K562 (cell line): ENCODE data around the gene MARK3.

Source experiments
- MAX ChIP-seq: sonication (generic); formaldehyde crosslinking; IDR thresholded peaks from 2 replicates; pipeline ENCODE4 v1.9.0; 2022; ENCODE audit warnings: mild to moderate bottlenecking, missing genetic modification reagents
- NONO ChIP-seq, 2 experiments: fragments of 200-400 bp in 1 of 2; fragments of 450-650 bp in 1 of 2; formaldehyde crosslinking in 1 of 2; IDR thresholded peaks; 2 replicates each; pipeline ENCODE4 v1.6.1; 2017; ENCODE audit warnings: low read depth in 2 of 2, mild to moderate bottlenecking in 2 of 2, moderate library complexity in 2 of 2, low read length in 1 of 2
- TBL1XR1 ChIP-seq, 2 experiments: IDR thresholded peaks; 2 replicates each; pipeline ENCODE4 v1.6.1; 2012; ENCODE audit warnings: improper control_type of control experiment in 2 of 2, low read length in 2 of 2, mild to moderate bottlenecking in 1 of 2
- ZNF41 ChIP-seq: fragments of 250-450 bp; sonication (Bioruptor Pico); conservative IDR thresholded peaks from 2 replicates; pipeline ENCODE4 v1.4.0; 2020; ENCODE audit warnings: mild to moderate bottlenecking
- ZNF668 ChIP-seq: fragments of 250-450 bp; sonication (Bioruptor Pico); IDR thresholded peaks from 2 replicates; pipeline ENCODE4 v1.8.0; 2022; ENCODE audit warnings: mild to moderate bottlenecking, inconsistent platforms
- ZNF780A ChIP-seq: fragments of 250-450 bp; sonication (Bioruptor Pico); IDR thresholded peaks from 2 replicates; pipeline ENCODE4 v1.5.0; 2021; ENCODE audit warnings: mild to moderate bottlenecking

- TF ChIP-seq NONO (IDR thresholded peaks at IDR 0.05; ENCODE audit: low read depth in 2 of 2, low read length in 1 of 2) = no peak
- TF ChIP-seq ZNF41 (CRISPR knock-in tag) = no peak
- no peak for TF ChIP-seq MAX
- TF ChIP-seq ZNF780A (CRISPR knock-in tag) = no peak
- TF ChIP-seq ZNF668 = no peak
- TF ChIP-seq TBL1XR1 (IDR thresholded peaks at IDR 0.05; ENCODE audit: low read length in 2 of 2) = no peak
Measured at GRCh38 chr14:103372017-103372416, 13.2 kb upstream of the MARK3 start.
